T-cell (primary cell): ENCODE results near the gene CEBPG. TPM values are rescaled to one million over a fixed set of nuclear protein-coding genes. Genes with fewer than 3 reads are reported as not detected.

Experiments
- ATAC-seq, 4 experiments: fragments of 200-7000 bp in 3 of 4; fragments of 150-1000 bp in 1 of 4; cut with Tn5 transposase; replicated peaks in 1 of 4; 1 replicate in 3 of 4; 2 replicates in 1 of 4; pipeline ENCODE4 v1.10.0; 2021; ENCODE audit warnings: moderate library complexity in 3 of 4, mild to moderate bottlenecking in 2 of 4, moderate number of reproducible peaks in 1 of 4
- CTCF ChIA-PET, 2 donors: fragments of 300-600 bp; sonication (Branson Sonifier 250); formaldehyde crosslinking; loops; one replicate each; lab custom pipeline; 2022; ENCODE audit warnings: antibody characterized with exemption in 2 of 2; lab: Charles Lee
- POLR2A ChIA-PET, 2 donors: fragments of 300-600 bp; sonication (Branson Sonifier 250); formaldehyde crosslinking; loops; one replicate each; lab custom pipeline; 2022; ENCODE audit warnings: antibody characterized with exemption in 2 of 2; lab: Charles Lee
- DNase-seq, 35 experiments: peaks; one replicate each; pipeline versions ENCODE4 v3.0.0 to v3.0.0-alpha.2; 2013 to 2023
- H3K27ac ChIP-seq: one replicate; pipeline ENCODE4 v1.5.1; 2013; ENCODE audit warnings: low read length
- H3K27me3 ChIP-seq, 2 experiments: replicated peaks in 1 of 2; 1 replicate in 1 of 2; 2 replicates in 1 of 2; pipeline versions ENCODE4 v1.6.1 to v1.7.0; 2013; ENCODE audit warnings: low read length in 1 of 2, mixed read lengths in 1 of 2; ENCODE audit not compliant: control insufficient read depth in 2 of 2, insufficient read depth in 2 of 2; ENCODE audit errors: extremely low read depth in 1 of 2
- H3K36me3 ChIP-seq, 2 donors: 1 replicate in 1 of 2; 2 replicates in 1 of 2; pipeline versions ENCODE4 v1.6.1 to v1.7.0; 2013; ENCODE audit warnings: low read length in 1 of 2; ENCODE audit not compliant: control insufficient read depth in 2 of 2, insufficient read depth in 1 of 2; ENCODE audit errors: extremely low read depth in 1 of 2
- H3K4me1 ChIP-seq, 2 experiments: 1 replicate in 1 of 2; 2 replicates in 1 of 2; pipeline versions ENCODE4 v1.6.1 to v1.7.0; 2013; ENCODE audit warnings: low read length in 2 of 2, mixed read lengths in 1 of 2; ENCODE audit not compliant: insufficient read depth in 2 of 2, control insufficient read depth in 1 of 2; ENCODE audit errors: extremely low read depth in 1 of 2
- H3K4me3 ChIP-seq, 2 donors: 1 replicate in 1 of 2; 2 replicates in 1 of 2; pipeline versions ENCODE4 v1.5.1 to v1.7.0; 2013; ENCODE audit warnings: mild to moderate bottlenecking in 2 of 2, low read length in 1 of 2, moderate library complexity in 1 of 2; ENCODE audit not compliant: control insufficient read depth in 1 of 2; ENCODE audit errors: extremely low read depth in 1 of 2
- H3K9me3 ChIP-seq: 2 replicates; pipeline ENCODE4 v1.7.0; 2013
- H3K27ac Mint-ChIP-seq, 2 donors: one replicate each; pipeline ENCODE4 v1.8.0; 2020 to 2021; ENCODE audit warnings: mild to moderate bottlenecking in 2 of 2, mixed read lengths in 2 of 2
- H3K27me3 Mint-ChIP-seq, 2 donors: one replicate each; pipeline ENCODE4 v1.8.0; 2021 to 2022; ENCODE audit warnings: mixed read lengths in 2 of 2
- H3K36me3 Mint-ChIP-seq: one replicate; pipeline ENCODE4 v1.8.0; 2021; ENCODE audit warnings: mixed read lengths
- H3K4me1 Mint-ChIP-seq, 3 donors: one replicate each; pipeline ENCODE4 v1.8.0; 2020 to 2022; ENCODE audit warnings: mixed read lengths in 3 of 3, mild to moderate bottlenecking in 1 of 3
- H3K4me3 Mint-ChIP-seq, 3 donors: one replicate each; pipeline ENCODE4 v1.8.0; 2020 to 2022; ENCODE audit warnings: mild to moderate bottlenecking in 3 of 3, mixed read lengths in 3 of 3, moderate library complexity in 3 of 3
- H3K9me3 Mint-ChIP-seq, 3 donors: one replicate each; pipeline ENCODE4 v1.8.0; 2020 to 2022; ENCODE audit warnings: mixed read lengths in 3 of 3
- WGBS: methylation state at CpG from one replicate; pipeline ENCODE4 v1.1.5; 2013; ENCODE audit warnings: missing lambda C conversion rate; ENCODE audit not compliant: insufficient coverage; 5-methylcytosine and 5-hydroxymethylcytosine counted together
- total RNA-seq, 35 experiments: library from RNA in 6 of 35; stranded (reverse) in 6 of 35; fragments of 120-200 nt in 1 of 35; gene quantifications; one replicate each; pipeline versions ENCODE4 v1.2.1 to v1.2.4 and lab custom pipeline; 2013 to 2026

CEBPG gene
- total RNA-seq, 5 donors from 2014 or later (not counting 1 experiment from before 2014, with no cell fraction given): 15.9 to 27.1 (median 25.1) TPM

DNA sequence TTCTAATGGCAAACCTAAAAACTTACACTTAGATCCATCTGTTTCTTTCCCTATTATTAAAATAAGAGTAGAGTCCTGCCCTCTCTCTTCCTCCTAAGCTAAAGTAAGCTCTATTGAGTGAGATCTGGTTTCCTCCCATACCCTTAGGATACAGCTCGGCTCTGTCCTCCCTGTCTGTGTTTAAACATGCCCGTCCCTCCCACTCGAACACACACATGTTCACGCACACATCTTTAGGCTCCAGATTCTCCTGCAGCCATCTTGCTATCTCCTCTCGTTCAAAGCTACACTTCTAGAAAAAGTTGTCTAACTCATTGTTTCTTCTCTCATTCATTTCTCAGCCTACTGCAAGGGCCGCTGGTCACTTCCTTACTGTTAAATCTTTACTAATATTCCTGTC is 15.1 kb upstream of the CEBPG start:
- peaks cover 0 to 13% of the 10 kb centered on the region in 2 experiments for H3K27me3 ChIP-seq
- no peaks in the 10 kb centered on the region for H3K36me3 ChIP-seq
- peaks cover 2% of the 10 kb centered on the region for H3K9me3 ChIP-seq
- H3K9me3 Mint-ChIP-seq: peaks cover 7 to 12% (median 10%) of the 10 kb centered on the region in 3 donors
- no peaks in the 10 kb centered on the region for H3K4me1 ChIP-seq
- 100% methylated on average over 5 of the region's 6 CpGs for WGBS
- no peak overlapping the region for H3K4me3 Mint-ChIP-seq
- no peaks in the 10 kb centered on the region for H3K4me1 Mint-ChIP-seq
- no peaks in the 10 kb centered on the region for H3K36me3 Mint-ChIP-seq
- H3K4me3 ChIP-seq: no peak overlapping the region
- no peak for ATAC-seq
- ChIA-PET CTCF (interaction anchor here in 1 of 2 donors (1.3 kb wide), 1 partner anchor 123 kb away, joined by 5 read pairs; no protein-coding TSS in a partner anchor), POLR2A (no interaction called here)
- no peak overlapping the region for H3K27ac Mint-ChIP-seq
- peaks cover 11 to 23% of the 10 kb centered on the region in 2 donors for H3K27me3 Mint-ChIP-seq
- no peak for DNase-seq
- H3K27ac ChIP-seq: no peak overlapping the region

DNA sequence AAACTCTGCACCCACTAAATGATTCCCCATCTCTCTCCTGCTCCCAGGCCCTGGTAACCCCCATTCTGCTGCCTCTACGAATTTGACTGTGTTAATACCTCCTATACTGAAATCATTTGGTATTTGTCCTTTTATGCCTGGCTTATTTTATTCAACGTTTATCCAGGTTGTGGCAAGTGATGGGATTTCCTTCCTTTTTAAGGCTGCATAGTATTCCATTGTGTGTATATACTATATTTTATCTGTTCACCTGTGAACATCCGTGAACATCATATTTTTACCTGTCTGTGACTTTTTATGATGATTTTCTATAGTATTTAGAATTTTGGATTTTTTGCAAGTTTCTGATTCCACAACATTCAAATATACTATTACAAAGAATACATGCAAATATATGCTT is 13.9 kb upstream of the CEBPG start:
- no peaks in the 10 kb centered on the region for H3K4me1 Mint-ChIP-seq
- WGBS: no CpG with 5 or more reads among the region's 3 CpGs
- Histone ChIP-seq H3K4me3 (no peak overlapping the region), H3K36me3 (no peaks in the 10 kb centered on the region), H3K9me3 (peaks cover 2% of the 10 kb centered on the region), H3K27me3 (peaks cover 0 to 15% of the 10 kb centered on the region in 2 experiments), H3K27ac (no peak overlapping the region), H3K4me1 (no peaks in the 10 kb centered on the region)
- H3K9me3 Mint-ChIP-seq: peaks cover 7 to 12% (median 10%) of the 10 kb centered on the region in 3 donors
- ChIA-PET CTCF (no interaction called here), POLR2A (no interaction called here)
- H3K27me3 Mint-ChIP-seq: peaks cover 11 to 23% of the 10 kb centered on the region in 2 donors
- H3K27ac Mint-ChIP-seq: no peak overlapping the region
- H3K36me3 Mint-ChIP-seq: no peaks in the 10 kb centered on the region
- H3K4me3 Mint-ChIP-seq: no peak overlapping the region
- ATAC-seq: no peak
- no peak for DNase-seq

DNA sequence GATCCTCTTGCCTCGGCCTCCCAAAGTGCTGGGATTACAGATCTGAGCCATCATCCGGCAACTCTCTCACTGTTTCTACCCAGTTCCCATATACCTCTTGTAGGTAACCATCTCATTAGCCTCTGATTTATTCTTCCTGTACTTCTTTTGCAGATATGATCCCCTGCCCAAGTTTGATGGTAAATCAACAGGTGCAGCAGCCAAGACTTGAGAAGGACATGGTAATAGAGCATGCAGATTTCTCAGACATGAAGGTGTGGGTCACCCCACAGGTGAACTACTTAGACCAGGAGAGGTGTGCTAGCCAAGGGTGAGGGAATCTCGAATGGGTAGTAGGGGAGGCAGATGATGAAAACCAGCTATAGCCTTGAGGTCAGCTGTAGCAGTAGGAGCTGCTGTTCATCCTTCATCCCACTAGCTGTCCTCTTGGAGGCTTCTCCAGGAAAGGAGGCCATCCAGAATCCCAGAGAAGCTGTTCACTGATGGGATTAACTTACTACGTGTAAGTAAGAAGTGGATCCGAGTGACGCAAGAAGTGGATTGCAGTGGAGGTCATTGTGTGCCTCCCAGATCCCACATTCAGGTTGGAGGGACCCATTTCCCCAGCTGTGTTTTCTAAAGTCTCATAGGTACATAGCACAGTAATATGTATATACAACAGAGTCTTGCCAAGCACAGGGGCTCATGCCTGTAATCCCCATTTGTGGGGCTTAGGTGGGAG is 10.8 kb upstream of the CEBPG start:
- H3K27ac ChIP-seq: no peak overlapping the region
- no peaks in the 10 kb centered on the region for H3K4me1 ChIP-seq
- no peaks in the 10 kb centered on the region for H3K4me1 Mint-ChIP-seq
- no peaks in the 10 kb centered on the region for H3K9me3 Mint-ChIP-seq
- no peak for DNase-seq
- no peak overlapping the region for H3K4me3 Mint-ChIP-seq
- H3K27ac Mint-ChIP-seq: no peak overlapping the region
- H3K9me3 ChIP-seq: no peaks in the 10 kb centered on the region
- H3K27me3 Mint-ChIP-seq: peaks cover 11 to 23% of the 10 kb centered on the region in 2 donors
- peaks cover 0 to 13% of the 10 kb centered on the region in 2 experiments for H3K27me3 ChIP-seq
- ChIA-PET CTCF (no interaction called here), POLR2A (interaction anchor here in 1 of 2 donors (0.5 kb wide), 1 partner anchor 142 kb away, joined by 3 read pairs; no protein-coding TSS in a partner anchor)
- H3K4me3 ChIP-seq: no peak overlapping the region
- H3K36me3 Mint-ChIP-seq: no peaks in the 10 kb centered on the region
- 100% methylated on average over 1 of the region's 6 CpGs for WGBS
- ATAC-seq: no peak
- H3K36me3 ChIP-seq: no peaks in the 10 kb centered on the region

DNA sequence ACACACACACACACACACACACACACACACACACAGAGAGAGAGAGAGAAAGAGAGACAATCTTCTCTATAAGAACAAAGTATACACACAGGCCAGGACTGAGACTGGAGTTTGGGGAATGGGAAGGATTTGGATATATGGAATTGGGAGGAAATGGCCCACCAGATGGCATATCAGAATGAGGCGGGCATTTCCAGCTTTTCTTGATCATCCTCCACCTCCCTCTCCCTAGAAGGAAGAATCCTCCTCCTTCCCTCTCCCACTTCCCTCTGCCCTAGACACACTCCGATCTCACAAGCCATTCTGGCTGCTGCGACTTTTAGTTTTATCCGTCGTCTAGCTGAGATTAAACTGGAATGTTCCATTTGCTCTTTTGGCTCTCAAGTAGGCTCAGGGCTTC is 10.0 kb upstream of the CEBPG start:
- H3K27me3 ChIP-seq: peaks cover 0 to 13% of the 10 kb centered on the region in 2 experiments
- H3K9me3 ChIP-seq: no peaks in the 10 kb centered on the region
- DNase-seq (no peak), ATAC-seq (no peak)
- H3K27me3 Mint-ChIP-seq: peaks cover 11 to 20% of the 10 kb centered on the region in 2 donors
- no peaks in the 10 kb centered on the region for H3K9me3 Mint-ChIP-seq
- no peak overlapping the region for H3K4me3 ChIP-seq
- H3K27ac ChIP-seq: no peak overlapping the region
- CTCF ChIA-PET: no interaction called here
- POLR2A ChIA-PET: no interaction called here
- H3K4me1 Mint-ChIP-seq: no peaks in the 10 kb centered on the region
- H3K36me3 Mint-ChIP-seq: no peaks in the 10 kb centered on the region
- no peaks in the 10 kb centered on the region for H3K4me1 ChIP-seq
- H3K27ac Mint-ChIP-seq: no peak overlapping the region
- no peaks in the 10 kb centered on the region for H3K36me3 ChIP-seq
- WGBS: 86% methylated on average over 4 of the region's 5 CpGs
- no peak overlapping the region for H3K4me3 Mint-ChIP-seq

DNA sequence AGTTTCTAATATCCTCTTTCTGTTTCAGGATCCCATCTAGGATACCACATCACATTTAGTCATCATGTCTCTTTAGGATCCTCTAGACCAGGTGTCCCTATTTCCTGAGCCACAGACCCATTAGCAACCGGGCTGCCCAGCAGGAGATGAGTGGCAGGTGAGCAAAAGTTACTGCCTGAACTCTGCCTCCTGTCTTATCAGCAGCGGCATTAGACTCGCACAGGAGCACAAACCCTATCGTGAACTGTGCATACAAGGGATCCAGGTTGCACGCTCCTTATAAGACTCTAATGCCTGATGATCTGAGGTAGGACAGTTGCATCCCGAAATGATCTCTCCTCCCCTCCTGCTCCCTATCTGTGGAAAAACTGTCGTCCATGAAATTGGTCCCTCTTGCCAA is 7.8 kb upstream of the CEBPG start:
- no peaks in the 10 kb centered on the region for H3K4me1 Mint-ChIP-seq
- WGBS: 94% methylated on average over 3 of the region's 7 CpGs
- Histone ChIP-seq H3K27me3 (peaks cover 0 to 13% of the 10 kb centered on the region in 2 experiments), H3K36me3 (no peaks in the 10 kb centered on the region), H3K27ac (no peak overlapping the region), H3K4me1 (no peaks in the 10 kb centered on the region), H3K4me3 (no peak overlapping the region), H3K9me3 (no peaks in the 10 kb centered on the region)
- ChIA-PET POLR2A (no interaction called here), CTCF (interaction anchor here in 1 of 2 donors (0.6 kb wide), 1 partner anchor 135 kb away, joined by 9 read pairs; no protein-coding TSS in a partner anchor)
- H3K4me3 Mint-ChIP-seq: no peak overlapping the region
- H3K27ac Mint-ChIP-seq: no peak overlapping the region
- ATAC-seq (no peak), DNase-seq (no peak)
- peaks cover 5 to 12% of the 10 kb centered on the region in 2 donors for H3K27me3 Mint-ChIP-seq
- H3K9me3 Mint-ChIP-seq: no peaks in the 10 kb centered on the region
- H3K36me3 Mint-ChIP-seq: no peaks in the 10 kb centered on the region

DNA sequence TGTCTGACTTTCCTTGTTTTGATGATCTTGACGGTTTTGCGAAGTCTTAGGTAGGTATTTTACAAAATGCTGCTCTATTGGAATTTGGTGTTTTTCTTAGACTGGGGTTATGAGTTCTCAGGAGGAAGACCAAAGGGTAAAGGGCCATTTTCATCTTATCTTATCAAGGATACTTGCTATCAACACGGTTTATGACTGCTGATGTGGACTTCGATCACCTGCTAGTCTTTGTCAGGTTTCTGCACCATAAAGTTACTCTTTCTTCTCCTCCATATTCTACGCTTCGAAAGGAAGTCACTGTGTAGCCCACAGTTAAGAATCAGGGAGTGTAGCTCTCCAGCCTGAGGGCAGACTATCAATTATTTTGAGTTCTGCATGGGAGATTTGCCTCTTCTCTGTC is 7.4 kb upstream of the CEBPG start:
- H3K9me3 Mint-ChIP-seq: no peaks in the 10 kb centered on the region
- WGBS: no CpG with 5 or more reads among the region's 6 CpGs
- H3K4me1 Mint-ChIP-seq: no peaks in the 10 kb centered on the region
- no peaks in the 10 kb centered on the region for H3K36me3 ChIP-seq
- H3K36me3 Mint-ChIP-seq: no peaks in the 10 kb centered on the region
- H3K27ac Mint-ChIP-seq: no peak overlapping the region
- H3K27me3 Mint-ChIP-seq: peaks cover 4 to 10% of the 10 kb centered on the region in 2 donors
- no peak for DNase-seq
- H3K27me3 ChIP-seq: peaks cover 0 to 13% of the 10 kb centered on the region in 2 experiments
- no peak for ATAC-seq
- H3K4me3 Mint-ChIP-seq: no peak overlapping the region
- H3K4me3 ChIP-seq: no peak overlapping the region
- ChIA-PET POLR2A (no interaction called here), CTCF (no interaction called here)
- H3K27ac ChIP-seq: no peak overlapping the region
- no peaks in the 10 kb centered on the region for H3K4me1 ChIP-seq
- no peaks in the 10 kb centered on the region for H3K9me3 ChIP-seq
